GM18508 (cell line): ENCODE measurements around the gene HSD3B7.
A peak's percentile ranks its signal among the peaks of the same experiment; 100 is the strongest.
"Not testable (repeated sequence)": the region's sequence is repeated elsewhere in the genome, so short reads cannot be mapped to it uniquely, and the experiment has no call there.

ENCODE experiments used
- ATAC-seq: cut with Tn5 transposase; IDR thresholded peaks from one replicate; pipeline ENCODE4 v1.9.1; 2021; ENCODE audit warnings: moderate number of reproducible peaks; ENCODE audit not compliant: insufficient read depth, unreplicated experiment

Gene HSD3B7

GRCh38 chr16:31017756-31018155 lies 32.7 kb downstream of the HSD3B7 start:
- not testable (repeated sequence) for ATAC-seq

- ATAC-seq = no peak
These were observed 35.5 kb downstream of the HSD3B7 start for GRCh38 chr16:31020536-31020935.

GRCh38 chr16:31022544-31023251 lies 37.7 kb downstream of the HSD3B7 start:
- ATAC-seq = no peak

GRCh38 chr16:31023252-31023602 lies 38.2 kb downstream of the HSD3B7 start:
- no peak for ATAC-seq

- no peak for ATAC-seq
These were observed 38.7 kb downstream of the HSD3B7 start for GRCh38 chr16:31023627-31024226.

GRCh38 chr16:31025339-31025738 lies 40.3 kb downstream of the HSD3B7 start:
- ATAC-seq = no peak

GRCh38 chr16:31029272-31029671 lies 44.3 kb downstream of the HSD3B7 start:
- no peak for ATAC-seq

GRCh38 chr16:31031276-31031675 lies 46.3 kb downstream of the HSD3B7 start:
- ATAC-seq = no peak

GRCh38 chr16:31032736-31033708 lies 48.0 kb downstream of the HSD3B7 start, which contains the start of gene STX4:
Gene STX4, plus strand, starts transcription at chr16:31033558. Its CDS starts 248 bp downstream, at chr16:31033806.
- peak; percentile 55 for ATAC-seq

GRCh38 chr16:31033709-31034492 lies 48.9 kb downstream of the HSD3B7 start:
- ATAC-seq = peak; percentile 33

- ATAC-seq = no peak
These were observed 51.7 kb downstream of the HSD3B7 start for GRCh38 chr16:31036691-31037090.
